Epithelial cell of proximal tubule (primary cell): ENCODE data around the gene NUDT8. TPM values are rescaled to one million over a fixed set of nuclear protein-coding genes. Genes with fewer than 3 reads are reported as not detected.

Experiments used
- DNase-seq: peaks from one replicate; pipeline ENCODE4 v3.0.0-alpha.2; 2011; ENCODE audit warnings: low read depth
- H3K4me3 ChIP-seq: 2 replicates; pipeline ENCODE4 v1.5.1; 2011; ENCODE audit warnings: low read depth, mild to moderate bottlenecking, low read length
- CTCF ChIP-seq: conservative IDR thresholded peaks from 2 replicates; pipeline ENCODE4 v1.5.1; 2012; ENCODE audit warnings: low read depth, mild to moderate bottlenecking, low read length
- total RNA-seq: library from RNA; depleted of rRNA; stranded (reverse); fragments of >200 nt; gene quantifications from 2 replicates; pipeline ENCODE4 v1.2.3, GENCODE V29; 2015

NUDT8 gene
- total RNA-seq, 1 donor from 2014 or later: 29.3 TPM

- no peak for TF ChIP-seq CTCF
- DNase-seq: no peak
- peak overlapping the region; percentile 69 for H3K4me3 ChIP-seq
Measured at GRCh38 chr11:67584205-67584880, 45.4 kb downstream of the NUDT8 start.

GRCh38 chr11:67583247-67584204, 46.2 kb downstream of the NUDT8 start, which contains the start of gene GSTP1:
GSTP1 (plus strand) TSS chr11:67583812; CDS start chr11:67583844, 32 bp downstream.
- no peak for DNase-seq
- peak within 1 kb of the TSS; percentile 69 for H3K4me3 ChIP-seq
- peak; percentile 59 for TF ChIP-seq CTCF

- no peak for DNase-seq
- no peak overlapping the region for H3K4me3 ChIP-seq
- TF ChIP-seq CTCF: no peak
Measured at GRCh38 chr11:67582011-67582410, 47.7 kb downstream of the NUDT8 start.

GRCh38 chr11:67581469-67581868, 48.3 kb downstream of the NUDT8 start:
- no peak for DNase-seq
- no peak overlapping the region for H3K4me3 ChIP-seq
- TF ChIP-seq CTCF: no peak

- no peak for TF ChIP-seq CTCF
- DNase-seq: no peak
- no peak overlapping the region for H3K4me3 ChIP-seq
Measured at GRCh38 chr11:67577951-67578350, 51.8 kb downstream of the NUDT8 start.

Other genes with a start within 250 kb of the NUDT8 start
- 13.9 and 20.9 TPM in 2 replicates for gene RAD9A, start 238.0 kb downstream of the NUDT8 start, total RNA-seq
- gene PPP1CA, start 228.1 kb downstream of the NUDT8 start, total RNA-seq: 359 and 365 TPM in 2 replicates
- gene TBC1D10C, start 225.9 kb downstream of the NUDT8 start, total RNA-seq: 0.14 and 0.17 TPM in 2 replicates
- gene CARNS1, start 214.3 kb downstream of the NUDT8 start, total RNA-seq: 0.07 and 0.23 TPM in 2 replicates
- gene RPS6KB2, start 201.4 kb downstream of the NUDT8 start, total RNA-seq: 64.1 and 72.9 TPM in 2 replicates
- 1.5 and 3.6 TPM in 2 replicates for gene PTPRCAP, start 192.3 kb downstream of the NUDT8 start, total RNA-seq
- gene CORO1B, start 186.5 kb downstream of the NUDT8 start, total RNA-seq: 88.8 and 137 TPM in 2 replicates
- gene GPR152, start 177.2 kb downstream of the NUDT8 start, total RNA-seq: not detected in 2 replicates
- not detected in 2 replicates for gene CABP4, start 174.6 kb downstream of the NUDT8 start, total RNA-seq
- 26.1 and 74.0 TPM in 2 replicates for gene TMEM134, start 160.7 kb downstream of the NUDT8 start, total RNA-seq
- 62.0 and 63.4 TPM in 2 replicates for gene AIP, start 146.9 kb downstream of the NUDT8 start, total RNA-seq
- 58.9 and 74.1 TPM in 2 replicates for gene PITPNM1, start 124.6 kb downstream of the NUDT8 start, total RNA-seq
- 129 and 165 TPM in 2 replicates for gene CDK2AP2, start 121.8 kb downstream of the NUDT8 start, total RNA-seq
- gene CABP2, start 106.5 kb downstream of the NUDT8 start, total RNA-seq: not detected in 2 replicates
- 2,620 and 3,355 TPM in 2 replicates for gene GSTP1, start 46.1 kb downstream of the NUDT8 start, total RNA-seq
- 226 and 258 TPM in 2 replicates for gene NDUFV1, start 23.0 kb downstream of the NUDT8 start, total RNA-seq
- gene TBX10, start 9.8 kb upstream of the NUDT8 start, total RNA-seq: not detected in 2 replicates
- gene ACY3, start 20.8 kb upstream of the NUDT8 start, total RNA-seq: not detected in 2 replicates
- gene ALDH3B2, start 44.7 kb upstream of the NUDT8 start, total RNA-seq: 0.51 TPM in 1 of 2 replicates, not detected in the other